Kidney capillary endothelial cell (primary cell): ENCODE measurements around the gene NSDHL.
A peak's percentile ranks its signal among the peaks of the same experiment; 100 is the strongest.
"Not testable (repeated sequence)": the region's sequence is repeated elsewhere in the genome, so short reads cannot be mapped to it uniquely, and the experiment has no call there.

Experiments
- DNase-seq: peaks from one replicate; pipeline ENCODE4 v3.0.0-alpha.2; 2018; ENCODE audit warnings: low spot score

Gene NSDHL

GRCh38 chrX:152830312-152831305 is at the start of gene NSDHL, which contains the start of gene CETN2:
Gene NSDHL (plus strand): TSS chrX:152831063. CDS start chrX:152846325, 15,262 bp downstream.
Gene CETN2 (minus strand): TSS chrX:152830757. CDS start chrX:152830710, 47 bp downstream.
- DNase-seq = peak; percentile 81

GRCh38 chrX:152787062-152787461 is 43.8 kb upstream of the NSDHL start:
- not testable (repeated sequence) for DNase-seq

- no peak for DNase-seq
Measured at GRCh38 chrX:152798945-152799344, 31.9 kb upstream of the NSDHL start.

- no peak for DNase-seq
Measured at GRCh38 chrX:152806035-152806434, 24.8 kb upstream of the NSDHL start.

- DNase-seq = no peak
Measured at GRCh38 chrX:152810403-152810802, 20.5 kb upstream of the NSDHL start.

- no peak for DNase-seq
Measured at GRCh38 chrX:152813206-152813605, 17.7 kb upstream of the NSDHL start.

- no peak for DNase-seq
Measured at GRCh38 chrX:152814048-152814447, 16.8 kb upstream of the NSDHL start.

GRCh38 chrX:152817078-152817764 is 13.6 kb upstream of the NSDHL start:
- peak; percentile 23 for DNase-seq

- DNase-seq = no peak
Measured at GRCh38 chrX:152818356-152818755, 12.5 kb upstream of the NSDHL start.

- DNase-seq = no peak
Measured at GRCh38 chrX:152819266-152819665, 11.6 kb upstream of the NSDHL start.

- no peak for DNase-seq
Measured at GRCh38 chrX:152819732-152820131, 11.1 kb upstream of the NSDHL start.

GRCh38 chrX:152821145-152821765 is 9.6 kb upstream of the NSDHL start:
- no peak for DNase-seq

- DNase-seq = no peak
Measured at GRCh38 chrX:152822383-152823086, 8.3 kb upstream of the NSDHL start.

GRCh38 chrX:152823657-152824056 is 7.2 kb upstream of the NSDHL start:
- no peak for DNase-seq

- DNase-seq = no peak
Measured at GRCh38 chrX:152824841-152825374, 6.0 kb upstream of the NSDHL start.

GRCh38 chrX:152831391-152831790 is 528 bp downstream of the NSDHL start:
- no peak for DNase-seq

GRCh38 chrX:152832520-152832919 is 1.7 kb downstream of the NSDHL start:
- no peak for DNase-seq

- DNase-seq = no peak
Measured at GRCh38 chrX:152833378-152833777, 2.5 kb downstream of the NSDHL start.

- DNase-seq = not testable (repeated sequence)
Measured at GRCh38 chrX:152835470-152835869, 4.6 kb downstream of the NSDHL start.

- DNase-seq = no peak
Measured at GRCh38 chrX:152842772-152843338, 12.0 kb downstream of the NSDHL start.

- DNase-seq = no peak
Measured at GRCh38 chrX:152843852-152844251, 13.0 kb downstream of the NSDHL start.
